SK-N-MC (cell line): ENCODE data around the gene COL1A2.

ENCODE experiments used
- DNase-seq: peaks from one replicate; pipeline ENCODE4 v3.0.0-alpha.2; 2011; ENCODE audit warnings: low read depth, low spot score
- H3K27ac ChIP-seq: fragments of 200-600 bp; sonication (generic); 2 replicates; pipeline ENCODE4 v1.5.1; 2016; ENCODE audit warnings: mixed run types
- H3K36me3 ChIP-seq: fragments of 200-600 bp; sonication (generic); 2 replicates; pipeline ENCODE4 v1.6.1; 2017; ENCODE audit warnings: antibody characterized with exemption, low read length, mixed read lengths; ENCODE audit not compliant: insufficient read depth
- H3K4me3 ChIP-seq: fragments of 200-600 bp; sonication (generic); 2 replicates; pipeline ENCODE4 v1.5.1; 2016
- H3K9ac ChIP-seq: fragments of 200-600 bp; sonication (generic); 2 replicates; pipeline ENCODE4 v1.8.0; 2017; ENCODE audit warnings: mixed run types, mixed read lengths; ENCODE audit not compliant: insufficient read length
- H3K9me3 ChIP-seq: fragments of 200-600 bp; sonication (generic); 2 replicates; pipeline ENCODE4 v1.6.1; 2017; ENCODE audit warnings: low read depth, mild to moderate bottlenecking, antibody characterized with exemption, low read length, moderate library complexity, mixed read lengths
- EZH2 ChIP-seq: fragments of 200-600 bp; sonication (generic); IDR thresholded peaks from one replicate; pipeline ENCODE4 v1.6.1; 2017; ENCODE audit warnings: antibody characterized with exemption
- FOXP2 ChIP-seq: optimal IDR thresholded peaks from 2 replicates; pipeline ENCODE3; 2011; ENCODE audit warnings: mild to moderate bottlenecking, moderate library complexity; ENCODE audit not compliant: insufficient read depth; ENCODE audit errors: extremely low read length, control extremely low read depth
- POLR2AphosphoS5 ChIP-seq: IDR thresholded peaks from 2 replicates; pipeline ENCODE4 v1.6.1; 2012; ENCODE audit warnings: mild to moderate bottlenecking, low read depth, low read length, borderline replicate concordance

The COL1A2 gene

GRCh38 chr7:94426980-94427875 lies 32.5 kb downstream of the COL1A2 start:
- no peak overlapping the region for H3K4me3 ChIP-seq
- peaks cover 81% of the 10 kb centered on the region for H3K36me3 ChIP-seq
- no peak for DNase-seq
- H3K27ac ChIP-seq, result no peak overlapping the region
- TF ChIP-seq FOXP2 (no peak), EZH2 (no peak), POLR2AphosphoS5 (no peak)
- no peaks in the 10 kb centered on the region for H3K9me3 ChIP-seq
- H3K9ac ChIP-seq, result no peak overlapping the region

- Histone ChIP-seq H3K36me3 (peaks cover 63% of the 10 kb centered on the region), H3K9ac (no peak overlapping the region), H3K4me3 (no peak overlapping the region), H3K9me3 (no peaks in the 10 kb centered on the region), H3K27ac (no peak overlapping the region)
- TF ChIP-seq EZH2, result no peak
- TF ChIP-seq FOXP2, result no peak
- no peak for TF ChIP-seq POLR2AphosphoS5
- DNase-seq, result no peak
These were observed 34.5 kb downstream of the COL1A2 start for GRCh38 chr7:94429153-94429552.

GRCh38 chr7:94431176-94431575 lies 36.5 kb downstream of the COL1A2 start:
- Histone ChIP-seq H3K36me3 (peaks cover 43% of the 10 kb centered on the region), H3K27ac (no peak overlapping the region), H3K4me3 (no peak overlapping the region), H3K9me3 (no peaks in the 10 kb centered on the region), H3K9ac (no peak overlapping the region)
- no peak for TF ChIP-seq FOXP2
- TF ChIP-seq EZH2, result no peak
- no peak for TF ChIP-seq POLR2AphosphoS5
- DNase-seq, result no peak

DNA sequence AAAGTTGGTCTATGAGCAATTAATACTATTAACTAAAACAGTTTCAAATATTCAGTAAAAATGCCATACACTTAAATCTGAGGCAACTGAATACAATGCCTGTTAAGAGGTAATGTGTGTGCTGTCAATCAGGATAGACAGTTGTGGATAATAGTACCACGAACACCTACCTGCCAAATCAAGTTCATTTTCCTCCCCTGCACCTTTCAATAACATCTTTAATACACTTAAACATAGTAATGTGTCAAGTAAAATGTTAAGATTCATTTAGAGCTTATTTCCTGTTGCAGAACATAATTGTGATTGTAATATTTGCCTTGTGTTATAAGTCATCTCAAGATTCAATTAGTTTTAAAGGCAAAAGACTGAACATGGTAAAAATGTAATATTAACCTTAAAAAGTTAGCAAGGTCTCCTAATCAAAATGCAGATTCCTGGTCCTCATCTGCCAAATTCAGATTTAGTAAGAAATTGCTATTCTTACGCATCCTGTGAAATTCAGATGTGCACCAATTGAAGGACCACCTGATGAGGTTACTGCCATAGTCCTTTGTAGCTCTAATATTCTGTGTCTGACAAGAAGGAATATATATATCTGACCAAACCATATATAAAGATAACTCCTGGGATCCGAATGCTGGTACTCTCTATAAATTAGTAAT lies 37.1 kb downstream of the COL1A2 start:
- no peak overlapping the region for H3K4me3 ChIP-seq
- DNase-seq, result no peak
- H3K27ac ChIP-seq, result no peak overlapping the region
- peaks cover 37% of the 10 kb centered on the region for H3K36me3 ChIP-seq
- no peak; the same call in 1 of the 2 replicates for TF ChIP-seq POLR2AphosphoS5
- TF ChIP-seq EZH2, result no peak
- TF ChIP-seq FOXP2, result no peak
- H3K9ac ChIP-seq, result no peak overlapping the region
- H3K9me3 ChIP-seq, result no peaks in the 10 kb centered on the region

- H3K36me3 ChIP-seq, result peaks cover 32% of the 10 kb centered on the region
- H3K9me3 ChIP-seq, result no peaks in the 10 kb centered on the region
- DNase-seq, result no peak
- no peak overlapping the region for H3K27ac ChIP-seq
- no peak overlapping the region for H3K9ac ChIP-seq
- H3K4me3 ChIP-seq, result no peak overlapping the region
- TF ChIP-seq FOXP2 (no peak), POLR2AphosphoS5 (no peak), EZH2 (no peak)
These were observed 37.6 kb downstream of the COL1A2 start for GRCh38 chr7:94432281-94432670.

- DNase-seq, result no peak
- H3K9ac ChIP-seq, result no peak overlapping the region
- H3K27ac ChIP-seq, result no peak overlapping the region
- no peak overlapping the region for H3K4me3 ChIP-seq
- peaks cover 26% of the 10 kb centered on the region for H3K36me3 ChIP-seq
- no peak for TF ChIP-seq EZH2
- TF ChIP-seq POLR2AphosphoS5, result no peak
- TF ChIP-seq FOXP2, result no peak
- H3K9me3 ChIP-seq, result no peaks in the 10 kb centered on the region
These were observed 38.1 kb downstream of the COL1A2 start for GRCh38 chr7:94432817-94433216.

DNA sequence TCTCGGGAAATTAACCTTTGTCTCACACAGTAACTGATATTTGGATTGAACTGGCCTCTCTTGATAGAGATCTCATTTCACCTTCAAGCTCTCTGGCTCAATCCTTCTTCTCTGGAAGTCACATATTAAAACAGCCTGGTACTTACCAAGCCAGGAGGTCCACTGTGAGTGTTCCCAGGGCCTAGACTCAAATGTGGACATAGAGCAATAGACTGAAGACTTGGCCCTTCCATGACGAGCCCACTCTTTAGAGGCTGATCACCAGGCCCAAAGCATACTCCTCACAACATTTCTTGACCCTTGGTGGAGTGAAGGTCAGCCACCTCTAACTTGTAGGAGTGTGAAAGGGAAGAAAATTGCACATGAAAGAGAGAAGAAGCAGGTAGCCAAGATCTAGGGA lies 38.5 kb downstream of the COL1A2 start:
- Histone ChIP-seq H3K27ac (no peak overlapping the region), H3K9me3 (no peaks in the 10 kb centered on the region), H3K4me3 (no peak overlapping the region), H3K9ac (no peak overlapping the region), H3K36me3 (peaks cover 22% of the 10 kb centered on the region)
- no peak for DNase-seq
- TF ChIP-seq POLR2AphosphoS5, result no peak

DNA sequence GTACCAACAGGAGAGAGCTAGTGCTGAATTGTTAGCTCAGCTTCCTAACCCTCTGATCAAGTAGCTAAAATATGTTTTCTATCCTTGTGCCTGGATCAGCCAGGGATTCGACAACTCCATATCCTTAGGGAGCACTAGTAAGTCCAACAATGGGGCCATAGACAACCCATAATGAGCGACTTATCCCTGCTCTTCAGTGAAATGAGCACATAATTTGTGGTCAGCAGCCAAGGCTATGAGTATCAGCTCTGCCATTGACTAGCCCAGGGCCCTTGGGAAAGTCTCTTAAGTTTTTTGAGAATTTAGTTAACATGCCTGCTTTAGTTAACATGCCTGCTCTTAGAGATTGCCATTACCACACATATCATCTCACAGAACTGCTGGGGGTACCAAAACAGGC lies 39.3 kb downstream of the COL1A2 start:
- peaks cover 14% of the 10 kb centered on the region for H3K36me3 ChIP-seq
- H3K4me3 ChIP-seq, result no peak overlapping the region
- no peak for DNase-seq
- no peak overlapping the region for H3K27ac ChIP-seq
- H3K9me3 ChIP-seq, result no peaks in the 10 kb centered on the region
- TF ChIP-seq POLR2AphosphoS5 (no peak), EZH2 (no peak), FOXP2 (no peak)
- H3K9ac ChIP-seq, result no peak overlapping the region

- H3K27ac ChIP-seq, result no peak overlapping the region
These were observed 41.4 kb downstream of the COL1A2 start for GRCh38 chr7:94436018-94436604.

More at GRCh38 chr7:94436018-94436604, 41.4 kb downstream of the COL1A2 start:
- Histone ChIP-seq H3K36me3 (no peaks in the 10 kb centered on the region), H3K9me3 (no peaks in the 10 kb centered on the region), H3K9ac (no peak overlapping the region), H3K4me3 (no peak overlapping the region)
- TF ChIP-seq POLR2AphosphoS5 (no peak), EZH2 (no peak), FOXP2 (no peak)
- DNase-seq, result peak; percentile 51
